CD14-positive monocyte (primary cell): ENCODE results near the gene PIGV. TPM values are rescaled to one million over a fixed set of nuclear protein-coding genes. Genes with fewer than 3 reads are reported as not detected.

Experiments
- DNase-seq, 3 donors: peaks; one replicate each; pipeline ENCODE4 v3.0.0-alpha.2; 2011 to 2022
- H2AFZ ChIP-seq: 2 replicates; pipeline ENCODE4 v1.6.0; 2012; ENCODE audit warnings: mild to moderate bottlenecking, low read depth, low read length, inconsistent platforms; ENCODE audit not compliant: insufficient read depth, poor library complexity, severe bottlenecking
- H3K27ac ChIP-seq, 2 donors: 1 replicate in 1 of 2; 2 replicates in 1 of 2; pipeline ENCODE4 v1.5.1; 2012 to 2013; ENCODE audit warnings: low read length in 2 of 2, control low read depth in 1 of 2, inconsistent platforms in 1 of 2, low read depth in 1 of 2, mild to moderate bottlenecking in 1 of 2
- H3K27me3 ChIP-seq, 2 donors: one replicate each; pipeline versions ENCODE4 v1.6.0 to v1.6.1; 2011 to 2013; ENCODE audit warnings: low read length in 2 of 2; ENCODE audit not compliant: control insufficient read depth in 2 of 2, insufficient read depth in 2 of 2
- H3K36me3 ChIP-seq, 2 donors: replicated peaks in 1 of 2; 1 replicate in 1 of 2; 2 replicates in 1 of 2; pipeline versions ENCODE4 v1.5.1 to v1.6.1; 2012 to 2013; ENCODE audit warnings: low read length in 2 of 2, control low read depth in 1 of 2, inconsistent platforms in 1 of 2, mild to moderate bottlenecking in 1 of 2; ENCODE audit not compliant: insufficient read depth in 2 of 2, control insufficient read depth in 1 of 2
- H3K4me1 ChIP-seq, 2 donors: 1 replicate in 1 of 2; 2 replicates in 1 of 2; pipeline versions ENCODE4 v1.5.1 to v1.6.1; 2012 to 2013; ENCODE audit warnings: low read length in 2 of 2, control low read depth in 1 of 2, inconsistent platforms in 1 of 2, mild to moderate bottlenecking in 1 of 2, moderate library complexity in 1 of 2; ENCODE audit not compliant: insufficient read depth in 2 of 2, control insufficient read depth in 1 of 2
- H3K4me2 ChIP-seq: replicated peaks from 2 replicates; pipeline ENCODE3; 2012; ENCODE audit warnings: low read length, moderate library complexity, mild to moderate bottlenecking; ENCODE audit not compliant: poor library complexity, severe bottlenecking; ENCODE audit errors: extremely low read depth
- H3K4me3 ChIP-seq, 3 experiments: fragments of 200-600 bp in 1 of 3; sonication (generic) in 1 of 3; replicated peaks in 1 of 3; 1 replicate in 2 of 3; 2 replicates in 1 of 3; pipeline ENCODE4 v1.5.1; 2011 to 2013; ENCODE audit warnings: low read length in 3 of 3, mild to moderate bottlenecking in 3 of 3, control low read depth in 2 of 3, low read depth in 2 of 3, inconsistent platforms in 1 of 3, moderate library complexity in 1 of 3
- H3K79me2 ChIP-seq: 2 replicates; pipeline ENCODE4 v1.6.0; 2012; ENCODE audit warnings: mild to moderate bottlenecking, control low read depth, inconsistent platforms, low read length, moderate library complexity; ENCODE audit not compliant: insufficient read depth
- H3K9ac ChIP-seq: 2 replicates; pipeline ENCODE4 v1.6.0; 2017; ENCODE audit warnings: low read length, mild to moderate bottlenecking; ENCODE audit not compliant: insufficient read depth, poor library complexity, severe bottlenecking
- H3K9me3 ChIP-seq, 2 donors: replicated peaks in 1 of 2; 1 replicate in 1 of 2; 2 replicates in 1 of 2; pipeline versions ENCODE4 v1.5.1 to v1.6.1; 2012 to 2013; ENCODE audit warnings: low read length in 2 of 2, control low read depth in 1 of 2; ENCODE audit not compliant: control insufficient read depth in 1 of 2, insufficient read depth in 1 of 2
- H4K20me1 ChIP-seq: 2 replicates; pipeline ENCODE4 v1.6.0; 2012; ENCODE audit warnings: mild to moderate bottlenecking, low read length, control low read depth, moderate library complexity; ENCODE audit not compliant: insufficient read depth
- H3K27ac Mint-ChIP-seq, 7 donors: one replicate each; pipeline ENCODE4 v1.8.0; 2020; ENCODE audit warnings: mild to moderate bottlenecking in 7 of 7, mixed read lengths in 7 of 7, moderate library complexity in 6 of 7, inconsistent platforms in 2 of 7
- H3K27me3 Mint-ChIP-seq, 3 donors: one replicate each; pipeline ENCODE4 v1.8.0; 2021 to 2022; ENCODE audit warnings: low read depth in 3 of 3, mild to moderate bottlenecking in 3 of 3, mixed read lengths in 3 of 3, moderate library complexity in 3 of 3, inconsistent platforms in 1 of 3
- H3K36me3 Mint-ChIP-seq, 2 donors: one replicate each; pipeline ENCODE4 v1.8.0; 2020; ENCODE audit warnings: mixed read lengths in 2 of 2, inconsistent platforms in 1 of 2, mild to moderate bottlenecking in 1 of 2
- H3K4me1 Mint-ChIP-seq: one replicate; pipeline ENCODE4 v1.8.0; 2020; ENCODE audit warnings: mild to moderate bottlenecking, mixed read lengths
- H3K4me3 Mint-ChIP-seq, 2 donors: one replicate each; pipeline ENCODE4 v1.8.0; 2020; ENCODE audit warnings: mild to moderate bottlenecking in 2 of 2, mixed read lengths in 2 of 2, moderate library complexity in 1 of 2
- H3K9me3 Mint-ChIP-seq, 7 donors: one replicate each; pipeline ENCODE4 v1.8.0; 2020 to 2022; ENCODE audit warnings: mixed read lengths in 7 of 7, mild to moderate bottlenecking in 6 of 7, moderate library complexity in 6 of 7, inconsistent platforms in 2 of 7
- WGBS: methylation state at CpG from one replicate; pipeline ENCODE4 v1.1.5; 2013; ENCODE audit warnings: missing lambda C conversion rate; ENCODE audit not compliant: insufficient coverage; 5-methylcytosine and 5-hydroxymethylcytosine counted together
- intact Hi-C, 2 donors: fragments of 100-400 bp; cut with micrococcal nuclease; formaldehyde crosslinking; loops; one replicate each; pipeline versions ENCODE4 v1.15.0 to v1.15.1; 2023
- polyA plus RNA-seq, 3 donors: library from polyadenylated mRNA; depleted of rRNA in 1 of 3; unstranded in 2 of 3; stranded (reverse) in 1 of 3; fragments of 300-500 nt in 2 of 3; fragments of >200 nt in 1 of 3; fragmentation: Illumina TruSeq in 2 of 3; gene quantifications; 1 replicate in 2 of 3; 2 replicates in 1 of 3; pipeline ENCODE4 v1.2.3, GENCODE V29; 2012 to 2021
- TF ChIP-seq, protein P1 (sequence below): fragments of 200-600 bp; IDR thresholded peaks from one replicate; pipeline ENCODE4 v1.8.0; 2022; ENCODE audit warnings: antibody characterized with exemption, mild to moderate bottlenecking

Gene PIGV
- polyA plus RNA-seq, 3 donors: 5.7 to 9.5 (median 8.3) TPM

DNA sequence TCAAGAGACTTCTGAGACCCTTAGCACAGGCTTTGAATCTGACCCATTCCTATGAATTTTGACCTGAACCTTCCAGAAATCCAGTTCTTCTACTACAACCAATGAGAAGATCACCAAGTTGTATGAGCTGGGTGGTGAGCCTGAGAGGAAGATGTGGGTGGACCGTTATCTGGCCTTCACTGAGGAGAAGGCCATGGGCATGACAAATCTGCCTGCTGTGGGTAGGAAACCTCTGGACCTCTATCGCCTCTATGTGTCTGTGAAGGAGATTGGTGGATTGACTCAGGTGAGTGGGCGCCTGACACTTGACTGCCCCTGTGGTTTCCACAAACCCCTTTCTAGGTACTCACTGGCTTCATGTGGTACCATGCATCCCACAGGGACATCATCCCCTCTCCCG, 20.0 kb upstream of the PIGV start:
- TF ChIP-seq, protein P1, sequence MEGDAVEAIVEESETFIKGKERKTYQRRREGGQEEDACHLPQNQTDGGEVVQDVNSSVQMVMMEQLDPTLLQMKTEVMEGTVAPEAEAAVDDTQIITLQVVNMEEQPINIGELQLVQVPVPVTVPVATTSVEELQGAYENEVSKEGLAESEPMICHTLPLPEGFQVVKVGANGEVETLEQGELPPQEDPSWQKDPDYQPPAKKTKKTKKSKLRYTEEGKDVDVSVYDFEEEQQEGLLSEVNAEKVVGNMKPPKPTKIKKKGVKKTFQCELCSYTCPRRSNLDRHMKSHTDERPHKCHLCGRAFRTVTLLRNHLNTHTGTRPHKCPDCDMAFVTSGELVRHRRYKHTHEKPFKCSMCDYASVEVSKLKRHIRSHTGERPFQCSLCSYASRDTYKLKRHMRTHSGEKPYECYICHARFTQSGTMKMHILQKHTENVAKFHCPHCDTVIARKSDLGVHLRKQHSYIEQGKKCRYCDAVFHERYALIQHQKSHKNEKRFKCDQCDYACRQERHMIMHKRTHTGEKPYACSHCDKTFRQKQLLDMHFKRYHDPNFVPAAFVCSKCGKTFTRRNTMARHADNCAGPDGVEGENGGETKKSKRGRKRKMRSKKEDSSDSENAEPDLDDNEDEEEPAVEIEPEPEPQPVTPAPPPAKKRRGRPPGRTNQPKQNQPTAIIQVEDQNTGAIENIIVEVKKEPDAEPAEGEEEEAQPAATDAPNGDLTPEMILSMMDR: no peak
- H2AFZ ChIP-seq: no peak overlapping the region
- H3K9me3 Mint-ChIP-seq: no peaks in the 10 kb centered on the region
- H3K27ac ChIP-seq: peak overlapping the region in 1 of 2 donors; percentile 25
- H3K27me3 Mint-ChIP-seq: peaks cover 0 to 2% (median 0%) of the 10 kb centered on the region in 3 donors
- H3K9ac ChIP-seq: no peak overlapping the region
- H3K36me3 ChIP-seq: peaks cover 91 to 98% of the 10 kb centered on the region in 2 donors
- no peak overlapping the region for H3K4me3 Mint-ChIP-seq
- H3K4me1 Mint-ChIP-seq: peaks cover 10% of the 10 kb centered on the region
- peak overlapping the region in 3 of 7 donors; percentile 32 to 47 (median 37) for H3K27ac Mint-ChIP-seq
- no peaks in the 10 kb centered on the region for H3K27me3 ChIP-seq
- peaks cover 77% of the 10 kb centered on the region for H3K79me2 ChIP-seq
- H4K20me1 ChIP-seq: peaks cover 97% of the 10 kb centered on the region
- WGBS: 89% methylated on average over 2 of the region's 4 CpGs
- no peak overlapping the region for H3K4me3 ChIP-seq
- H3K36me3 Mint-ChIP-seq: peaks cover 83 to 100% of the 10 kb centered on the region in 2 donors
- H3K4me2 ChIP-seq: no peak overlapping the region
- peaks cover 3 to 15% of the 10 kb centered on the region in 2 donors for H3K4me1 ChIP-seq
- DNase-seq: no peak
- intact Hi-C loops: no loop called here
- H3K9me3 ChIP-seq: no peaks in the 10 kb centered on the region

DNA sequence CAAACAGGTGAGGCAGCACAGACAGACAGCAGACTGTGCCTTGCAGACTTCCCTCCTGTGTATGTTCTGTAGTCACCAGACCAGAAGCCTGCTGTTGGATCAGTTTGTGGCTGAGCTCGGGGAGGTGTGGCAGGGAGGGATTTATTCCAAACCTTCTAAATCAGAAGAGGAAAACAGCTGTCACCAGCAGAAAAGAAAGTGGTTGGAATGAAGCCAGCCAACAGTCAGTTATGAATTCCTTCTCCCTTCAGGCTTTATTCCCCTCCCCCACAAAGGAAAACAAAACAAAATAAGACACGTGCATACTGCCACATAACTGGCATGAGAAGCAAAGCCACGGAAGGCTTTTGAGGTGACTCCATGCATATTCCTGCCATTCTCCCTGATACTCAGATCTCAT, 19.0 kb upstream of the PIGV start:
- H3K9me3 ChIP-seq: no peaks in the 10 kb centered on the region
- H3K36me3 ChIP-seq: peaks cover 91 to 100% of the 10 kb centered on the region in 2 donors
- no peak overlapping the region for H3K9ac ChIP-seq
- peaks cover 97% of the 10 kb centered on the region for H4K20me1 ChIP-seq
- intact Hi-C loops: no loop called here
- H3K27ac Mint-ChIP-seq: peak overlapping the region in 3 of 7 donors; percentile 46 to 76 (median 51)
- no peaks in the 10 kb centered on the region for H3K27me3 Mint-ChIP-seq
- no peak overlapping the region for H3K4me3 ChIP-seq
- H3K79me2 ChIP-seq: peaks cover 78% of the 10 kb centered on the region
- H3K27me3 ChIP-seq: no peaks in the 10 kb centered on the region
- TF ChIP-seq, protein P1: no peak
- peaks cover 3 to 15% of the 10 kb centered on the region in 2 donors for H3K4me1 ChIP-seq
- no CpG with 5 or more reads among the region's 3 CpGs for WGBS
- peaks cover 10% of the 10 kb centered on the region for H3K4me1 Mint-ChIP-seq
- H3K27ac ChIP-seq: peak overlapping the region in 1 of 2 donors; percentile 53
- peaks cover 83 to 100% of the 10 kb centered on the region in 2 donors for H3K36me3 Mint-ChIP-seq
- no peak overlapping the region for H2AFZ ChIP-seq
- no peak overlapping the region for H3K4me3 Mint-ChIP-seq
- no peak for DNase-seq
- no peak overlapping the region for H3K4me2 ChIP-seq
- no peaks in the 10 kb centered on the region for H3K9me3 Mint-ChIP-seq
